ENCODE measurements around the gene CCIN. TPM values are rescaled to one million over a fixed set of nuclear protein-coding genes. Genes with fewer than 3 reads are reported as not detected.

The CCIN gene
- total RNA-seq, 2 donors from 2014 or later, result 0.18 to 0.35 TPM

DNA sequence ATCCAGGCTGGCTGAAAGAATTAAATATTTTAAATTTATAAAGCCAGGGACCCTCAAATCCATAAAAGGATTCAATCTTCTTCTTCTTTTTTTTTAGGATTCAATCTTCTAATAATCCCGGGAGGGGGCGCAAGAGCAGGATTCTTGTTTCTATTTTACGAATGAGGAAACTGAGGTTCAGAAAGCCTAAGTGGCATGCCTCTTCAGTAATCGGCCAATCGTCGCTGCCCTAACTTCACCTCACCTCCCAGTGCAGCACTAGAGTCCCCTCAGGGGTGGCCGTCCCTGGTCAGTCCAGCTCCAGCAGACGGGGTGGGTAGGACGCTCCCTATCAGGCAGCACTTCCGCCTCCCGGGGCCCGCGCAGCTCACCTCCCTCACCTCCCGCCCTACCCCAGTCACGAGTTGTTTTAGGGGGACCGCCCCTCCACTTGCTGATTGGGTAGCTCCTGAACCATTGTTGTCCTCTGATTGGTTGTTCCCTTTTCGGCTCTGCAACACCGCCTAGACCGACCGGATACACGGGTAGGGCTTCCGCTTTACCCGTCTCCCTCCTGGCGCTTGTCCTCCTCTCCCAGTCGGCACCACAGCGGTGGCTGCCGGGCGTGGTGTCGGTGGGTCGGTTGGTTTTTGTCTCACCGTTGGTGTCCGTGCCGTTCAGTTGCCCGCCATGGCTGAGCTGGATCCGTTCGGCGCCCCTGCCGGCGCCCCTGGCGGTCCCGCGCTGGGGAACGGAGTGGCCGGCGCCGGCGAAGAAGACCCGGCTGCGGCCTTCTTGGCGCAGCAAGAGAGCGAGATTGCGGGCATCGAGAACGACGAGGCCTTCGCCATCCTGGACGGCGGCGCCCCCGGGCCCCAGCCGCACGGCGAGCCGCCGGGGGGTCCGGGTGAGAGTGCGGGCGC lies 21.5 kb downstream of the CCIN start, which contains the start of gene CLTA:
TSS of gene CLTA (plus strand) at position 534 of the 902 bp plus-strand sequence. CDS start at position 670, 136 bp downstream.
- H3K27ac Mint-ChIP-seq, result peak within 1 kb of the TSS; percentile 89

DNA sequence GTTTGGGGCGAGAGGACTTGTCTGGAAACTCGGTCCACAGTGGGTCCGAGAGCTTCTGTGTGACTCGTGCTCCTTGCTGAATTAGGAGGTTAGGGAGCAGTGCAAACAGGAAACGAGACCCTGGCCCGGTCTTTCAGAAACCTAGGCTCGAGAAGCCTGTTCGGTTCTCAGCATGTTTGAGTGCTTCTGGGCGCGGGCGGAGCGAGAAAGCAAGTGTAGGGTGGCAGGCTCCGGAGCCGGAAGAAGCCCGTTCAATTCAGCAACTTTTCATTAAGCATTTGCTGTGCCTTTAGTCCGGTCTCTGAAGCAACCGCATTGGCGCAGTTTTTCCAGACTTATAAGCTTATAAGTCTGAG lies 22.1 kb downstream of the CCIN start:
- Histone ChIP-seq H3K4me1 (ENCODE audit: control insufficient read depth, insufficient read depth, low read length) (peaks cover 14% of the 10 kb centered on the region), H3K9ac (ENCODE audit: extremely low read depth, low read length, poor library complexity, severe bottlenecking) (peak overlapping the region; percentile 94), H3K36me3 (ENCODE audit: control insufficient read depth, insufficient read depth, low read length) (peaks cover 16% of the 10 kb centered on the region), H3K9me3 (ENCODE audit: control insufficient read depth, low read length) (no peaks in the 10 kb centered on the region), H3K27ac (ENCODE audit: low read depth, low read length) (peak overlapping the region; percentile 29), H3K4me3 (ENCODE audit: low read length) (peak overlapping the region; percentile 98), H3K27me3 (ENCODE audit: control insufficient read depth, insufficient read depth, low read length, poor library complexity, severe bottlenecking) (no peaks in the 10 kb centered on the region)
- Mint-ChIP-seq H3K36me3 (ENCODE audit: low read depth) (peaks cover 20% of the 10 kb centered on the region), H3K27me3 (ENCODE audit: insufficient read depth) (no peaks in the 10 kb centered on the region), H3K27ac (peak overlapping the region; percentile 89), H3K9me3 (no peaks in the 10 kb centered on the region), H3K4me3 (peak overlapping the region; percentile 90), H3K4me1 (peaks cover 50% of the 10 kb centered on the region)
- 0% methylated on average over 7 to 18 of the region's 18 CpGs for whole genome bisulfite sequencing, 2 experiments (ENCODE audit: insufficient coverage in 1 of 2, insufficient read length in 1 of 2)
- peak; percentile 58 for DNase-seq
- no peak for TF ChIP-seq CTCF (conservative IDR thresholded peaks at IDR 0.05)

More for the DNA sequence above, 21.5 kb downstream of the CCIN start, which contains the start of gene CLTA:
- Histone ChIP-seq H3K9me3 (ENCODE audit: control insufficient read depth, low read length) (no peaks in the 10 kb centered on the region), H3K27ac (ENCODE audit: low read depth, low read length) (peak within 1 kb of the TSS; percentile 30), H3K36me3 (ENCODE audit: control insufficient read depth, insufficient read depth, low read length) (peaks cover 16% of the 10 kb centered on the region), H3K27me3 (ENCODE audit: control insufficient read depth, insufficient read depth, low read length, poor library complexity, severe bottlenecking) (no peaks in the 10 kb centered on the region), H3K4me1 (ENCODE audit: control insufficient read depth, insufficient read depth, low read length) (peaks cover 14% of the 10 kb centered on the region), H3K9ac (ENCODE audit: extremely low read depth, low read length, poor library complexity, severe bottlenecking) (peak within 1 kb of the TSS; percentile 94), H3K4me3 (ENCODE audit: low read length) (peak within 1 kb of the TSS; percentile 98)
- H3K27me3 Mint-ChIP-seq (ENCODE audit: insufficient read depth), result no peaks in the 10 kb centered on the region
- H3K4me3 Mint-ChIP-seq, result peak within 1 kb of the TSS; percentile 90
- 0% methylated on average over 31 to 68 of the region's 68 CpGs for WGBS, 2 experiments (ENCODE audit: insufficient coverage in 1 of 2, insufficient read length in 1 of 2)
- H3K9me3 Mint-ChIP-seq, result no peaks in the 10 kb centered on the region
- peaks cover 20% of the 10 kb centered on the region for H3K36me3 Mint-ChIP-seq (ENCODE audit: low read depth)
- peaks cover 50% of the 10 kb centered on the region for H3K4me1 Mint-ChIP-seq
- peak; percentile 99 for DNase-seq
- TF ChIP-seq CTCF (conservative IDR thresholded peaks at IDR 0.05), result peak; percentile 67

GRCh38 chr9:36191686-36192085 lies 22.5 kb downstream of the CCIN start:
- Histone ChIP-seq H3K4me1 (ENCODE audit: control insufficient read depth, insufficient read depth, low read length) (peaks cover 14% of the 10 kb centered on the region), H3K9ac (ENCODE audit: extremely low read depth, low read length, poor library complexity, severe bottlenecking) (peak overlapping the region; percentile 94), H3K36me3 (ENCODE audit: control insufficient read depth, insufficient read depth, low read length) (peaks cover 20% of the 10 kb centered on the region), H3K27ac (ENCODE audit: low read depth, low read length) (no peak overlapping the region), H3K9me3 (ENCODE audit: control insufficient read depth, low read length) (no peaks in the 10 kb centered on the region), H3K27me3 (ENCODE audit: control insufficient read depth, insufficient read depth, low read length, poor library complexity, severe bottlenecking) (no peaks in the 10 kb centered on the region), H3K4me3 (ENCODE audit: low read length) (peak overlapping the region; percentile 98)
- peaks cover 23% of the 10 kb centered on the region for H3K36me3 Mint-ChIP-seq (ENCODE audit: low read depth)
- peaks cover 50% of the 10 kb centered on the region for H3K4me1 Mint-ChIP-seq
- H3K4me3 Mint-ChIP-seq, result peak overlapping the region; percentile 90
- H3K9me3 Mint-ChIP-seq, result no peaks in the 10 kb centered on the region
- TF ChIP-seq CTCF (conservative IDR thresholded peaks at IDR 0.05), result no peak
- no peak for DNase-seq
- H3K27me3 Mint-ChIP-seq (ENCODE audit: insufficient read depth), result no peaks in the 10 kb centered on the region
- H3K27ac Mint-ChIP-seq, result peak overlapping the region; percentile 89
- WGBS, 2 experiments (ENCODE audit: insufficient coverage in 1 of 2, insufficient read length in 1 of 2), result 4% methylated on average over 7 of the region's 7 CpGs

Measured in endodermal cell (in vitro differentiated cells).